HCT116 (cell line): Measurements from ENCODE around the gene ZNF567. TPM values are rescaled to one million over a fixed set of nuclear protein-coding genes. Genes with fewer than 3 reads are reported as not detected.

Experiments
- ATAC-seq: fragments of 200-7000 bp; cut with Tn5 transposase; 2 replicates; pipeline ENCODE4 v1.9.1; 2020; ENCODE audit warnings: mild to moderate bottlenecking, moderate library complexity
- BruUV-seq: library from RNA; stranded (reverse); fragments of 400-500 nt; replicated peaks from 2 replicates; lab custom pipeline; 2021; lab: Mats Ljungman, UMichigan
- CTCF ChIA-PET: fragments of 300-600 bp; sonication (Branson Sonifier 250); formaldehyde crosslinking; loops from one replicate; lab custom pipeline; 2021; ENCODE audit warnings: antibody characterized with exemption; lab: Charles Lee
- POLR2A ChIA-PET: fragments of 300-600, 350-600 bp; sonication (Branson Sonifier 250); formaldehyde crosslinking; loops from one replicate; lab custom pipeline; 2021; ENCODE audit warnings: antibody characterized with exemption; lab: Charles Lee
- RAD21 ChIA-PET, 2 experiments: fragments of 300-600 bp; sonication (Branson Sonifier 250); formaldehyde crosslinking; loops; one replicate each; lab custom pipeline; 2023; ENCODE audit warnings: low total read pairs in 2 of 2; ENCODE audit not compliant: uncharacterized antibody in 2 of 2, unreplicated experiment in 2 of 2, low non-redundant PET in 1 of 2; lab: Charles Lee
- DNase-seq: peaks from one replicate; pipeline ENCODE4 v3.0.0-alpha.2; 2010; ENCODE audit warnings: low read depth, low spot score
- H2AFZ ChIP-seq: fragments of 200-600 bp; shearing (Covaris generic), sonication (generic); 2 replicates; pipeline ENCODE4 v1.6.1; 2017; ENCODE audit warnings: low read depth, mixed run types, mixed read lengths, antibody characterized with exemption, low read length; ENCODE audit not compliant: poor library complexity, severe bottlenecking
- H3K27ac ChIP-seq: 2 replicates; pipeline ENCODE4 v1.5.1; 2012; ENCODE audit warnings: low read depth, low read length
- H3K27me3 ChIP-seq: fragments of 200-600 bp; sonication (generic); 2 replicates; pipeline ENCODE4 v1.6.1; 2016; ENCODE audit warnings: mixed run types, low read length, mixed read lengths; ENCODE audit not compliant: insufficient read depth
- H3K36me3 ChIP-seq, 2 experiments: fragments of 200-500 bp in 1 of 2; fragments of 200-600 bp in 1 of 2; sonication (Bioruptor generic) in 1 of 2; sonication (generic) in 1 of 2; 2 replicates each; pipeline versions ENCODE4 v1.5.1 to v1.6.1; 2014 to 2016; ENCODE audit warnings: low read length in 2 of 2, inconsistent platforms in 1 of 2, mixed read lengths in 1 of 2, mixed run types in 1 of 2; ENCODE audit not compliant: insufficient read depth in 2 of 2, control insufficient read depth in 1 of 2
- H3K4me1 ChIP-seq, 2 experiments: fragments of 200-600 bp in 1 of 2; sonication (generic) in 1 of 2; 2 replicates each; pipeline versions ENCODE4 v1.5.1 to v1.6.1; 2012 to 2017; ENCODE audit warnings: low read length in 2 of 2, inconsistent platforms in 1 of 2, mild to moderate bottlenecking in 1 of 2, mixed read lengths in 1 of 2, mixed run types in 1 of 2, moderate library complexity in 1 of 2; ENCODE audit not compliant: insufficient read depth in 2 of 2, control insufficient read depth in 1 of 2
- H3K4me2 ChIP-seq: fragments of 200-600 bp; sonication (generic); 2 replicates; pipeline ENCODE4 v1.6.1; 2017; ENCODE audit warnings: mixed run types, low read length, mixed read lengths
- H3K4me3 ChIP-seq, 2 experiments: fragments of 200-600 bp in 1 of 2; sonication (generic) in 1 of 2; replicated peaks in 1 of 2; 2 replicates each; pipeline ENCODE4 v1.5.1; 2011 to 2016; ENCODE audit warnings: low read length in 2 of 2, control low read depth in 1 of 2, low read depth in 1 of 2, mild to moderate bottlenecking in 1 of 2, mixed read lengths in 1 of 2, mixed run types in 1 of 2
- H3K79me2 ChIP-seq: fragments of 200-600 bp; sonication (generic); 2 replicates; pipeline ENCODE4 v1.6.1; 2017; ENCODE audit warnings: mild to moderate bottlenecking, mixed run types, low read length, moderate library complexity, mixed read lengths; ENCODE audit not compliant: insufficient read depth
- H3K9ac ChIP-seq: fragments of 200-600 bp; sonication (generic); 2 replicates; pipeline ENCODE4 v1.6.1; 2016; ENCODE audit warnings: low read length, mixed read lengths
- H3K9me2 ChIP-seq: fragments of 200-600 bp; sonication (generic), shearing (Covaris generic); 2 replicates; pipeline ENCODE4 v1.6.1; 2017; ENCODE audit warnings: mixed run types, mild to moderate bottlenecking, moderate library complexity; ENCODE audit not compliant: insufficient read depth
- H3K9me3 ChIP-seq, 2 experiments: fragments of 200-500 bp in 1 of 2; fragments of 200-600 bp in 1 of 2; sonication (Bioruptor generic) in 1 of 2; sonication (generic) in 1 of 2; 2 replicates each; pipeline ENCODE4 v1.6.1; 2014 to 2017; ENCODE audit warnings: low read length in 2 of 2, mixed read lengths in 2 of 2, inconsistent platforms in 1 of 2, low read depth in 1 of 2, mild to moderate bottlenecking in 1 of 2, mixed run types in 1 of 2, moderate library complexity in 1 of 2; ENCODE audit not compliant: control insufficient read depth in 1 of 2, insufficient read depth in 1 of 2
- H4K20me1 ChIP-seq: fragments of 200-600 bp; sonication (generic), shearing (Covaris generic); 2 replicates; pipeline ENCODE4 v1.6.1; 2017; ENCODE audit warnings: mixed run types, mild to moderate bottlenecking, moderate library complexity; ENCODE audit not compliant: insufficient read depth
- CBX3 ChIP-seq: IDR thresholded peaks from 2 replicates; pipeline ENCODE4 v1.6.1; 2012; ENCODE audit warnings: low read depth
- EGR1 ChIP-seq: IDR thresholded peaks from 2 replicates; pipeline ENCODE4 v1.6.1; 2012; ENCODE audit warnings: low read depth
- EZH2phosphoT487 ChIP-seq: fragments of 200-600 bp; IDR thresholded peaks from 2 replicates; pipeline ENCODE4 v1.6.1; 2018; ENCODE audit warnings: antibody characterized with exemption, borderline replicate concordance
- FOSL1 ChIP-seq: IDR thresholded peaks from 2 replicates; pipeline ENCODE4 v1.6.1; 2012; ENCODE audit warnings: low read depth
- POLR2A ChIP-seq: IDR thresholded peaks from 2 replicates; pipeline ENCODE4 v1.7.0; 2011; ENCODE audit warnings: borderline replicate concordance; ENCODE audit not compliant: insufficient read depth, insufficient read length; ENCODE audit errors: extremely low read depth
- SIN3A ChIP-seq: IDR thresholded peaks from 2 replicates; pipeline ENCODE4 v1.6.1; 2012; ENCODE audit warnings: low read depth
- SP1 ChIP-seq: IDR thresholded peaks from 2 replicates; pipeline ENCODE4 v1.6.1; 2012; ENCODE audit warnings: low read depth
- SRF ChIP-seq: IDR thresholded peaks from 2 replicates; pipeline ENCODE4 v1.6.1; 2012; ENCODE audit warnings: low read depth
- TCF7L2 ChIP-seq: IDR thresholded peaks from 2 replicates; pipeline ENCODE4 v1.7.0; 2011; ENCODE audit warnings: borderline replicate concordance, inconsistent platforms; ENCODE audit not compliant: insufficient read depth, insufficient read length; ENCODE audit errors: extremely low read depth
- intact Hi-C: fragments of 100-400 bp; cut with micrococcal nuclease; formaldehyde crosslinking; loops from 2 replicates; pipeline ENCODE4 v1.10.0; 2022
- total RNA-seq: library from RNA; stranded (reverse); gene quantifications from one replicate; pipeline ENCODE4 v1.2.1, GENCODE V29; 2021; ENCODE audit not compliant: unreplicated experiment
- TF ChIP-seq, protein P1 (sequence below): IDR thresholded peaks from 2 replicates; pipeline ENCODE4 v1.6.1; 2011; ENCODE audit warnings: mild to moderate bottlenecking, low read length, moderate library complexity; ENCODE audit not compliant: insufficient replicate concordance; ENCODE audit errors: extremely low read depth
- TF ChIP-seq, protein P2 (sequence below): IDR thresholded peaks from 2 replicates; pipeline ENCODE4 v1.6.1; 2012
- TF ChIP-seq, protein P3 (sequence below), 3 experiments: fragments of 200-600 bp in 1 of 3; sonication (generic) in 1 of 3; IDR thresholded peaks in 2 of 3; conservative IDR thresholded peaks in 1 of 3; 2 replicates each; pipeline ENCODE4 v1.5.1; 2012 to 2017; ENCODE audit warnings: low read depth in 2 of 3, low read length in 2 of 3, antibody characterized with exemption in 1 of 3, borderline replicate concordance in 1 of 3, control low read depth in 1 of 3, mild to moderate bottlenecking in 1 of 3, mixed read lengths in 1 of 3, mixed run types in 1 of 3, moderate library complexity in 1 of 3; ENCODE audit not compliant: insufficient read depth in 1 of 3
- TF ChIP-seq, protein P4 (sequence below): IDR thresholded peaks from 2 replicates; pipeline ENCODE4 v1.6.1; 2012; ENCODE audit warnings: low read depth

Gene ZNF567
- total RNA-seq, 1 experiment from 2014 or later, result 5.6 TPM

DNA sequence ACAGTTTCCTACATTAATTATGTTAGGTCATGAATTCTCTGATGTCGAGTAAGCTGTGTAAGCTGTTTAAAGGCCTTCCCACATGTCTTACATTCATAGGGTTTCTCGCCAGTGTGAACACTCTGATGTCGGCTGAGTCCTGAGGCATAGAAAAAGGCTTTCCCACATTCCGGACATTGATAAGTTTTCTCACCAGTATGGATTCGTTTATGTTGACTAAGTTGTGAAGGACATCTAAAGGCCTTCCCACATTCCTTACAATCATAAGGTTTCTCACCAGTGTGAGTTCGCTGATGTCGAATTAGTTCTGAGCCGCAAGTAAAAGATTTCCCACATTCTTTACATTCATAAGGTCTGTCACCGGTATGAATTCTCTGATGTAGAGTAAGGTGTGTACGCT, 60.3 kb downstream of the ZNF567 start:
- no peak for ATAC-seq
- peaks cover 37 to 45% of the 10 kb centered on the region in 2 experiments; a peak in 3 of 4 replicates for H3K9me3 ChIP-seq
- H3K4me3 ChIP-seq, result no peak overlapping the region
- no peak overlapping the region for H3K9ac ChIP-seq
- no peak for TF ChIP-seq FOSL1
- TF ChIP-seq CBX3, result no peak
- TF ChIP-seq, protein P1, sequence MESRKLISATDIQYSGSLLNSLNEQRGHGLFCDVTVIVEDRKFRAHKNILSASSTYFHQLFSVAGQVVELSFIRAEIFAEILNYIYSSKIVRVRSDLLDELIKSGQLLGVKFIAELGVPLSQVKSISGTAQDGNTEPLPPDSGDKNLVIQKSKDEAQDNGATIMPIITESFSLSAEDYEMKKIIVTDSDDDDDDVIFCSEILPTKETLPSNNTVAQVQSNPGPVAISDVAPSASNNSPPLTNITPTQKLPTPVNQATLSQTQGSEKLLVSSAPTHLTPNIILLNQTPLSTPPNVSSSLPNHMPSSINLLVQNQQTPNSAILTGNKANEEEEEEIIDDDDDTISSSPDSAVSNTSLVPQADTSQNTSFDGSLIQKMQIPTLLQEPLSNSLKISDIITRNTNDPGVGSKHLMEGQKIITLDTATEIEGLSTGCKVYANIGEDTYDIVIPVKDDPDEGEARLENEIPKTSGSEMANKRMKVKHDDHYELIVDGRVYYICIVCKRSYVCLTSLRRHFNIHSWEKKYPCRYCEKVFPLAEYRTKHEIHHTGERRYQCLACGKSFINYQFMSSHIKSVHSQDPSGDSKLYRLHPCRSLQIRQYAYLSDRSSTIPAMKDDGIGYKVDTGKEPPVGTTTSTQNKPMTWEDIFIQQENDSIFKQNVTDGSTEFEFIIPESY, result no peak
- no peak for TF ChIP-seq SP1
- no peak for TF ChIP-seq EGR1
- TF ChIP-seq, protein P2, sequence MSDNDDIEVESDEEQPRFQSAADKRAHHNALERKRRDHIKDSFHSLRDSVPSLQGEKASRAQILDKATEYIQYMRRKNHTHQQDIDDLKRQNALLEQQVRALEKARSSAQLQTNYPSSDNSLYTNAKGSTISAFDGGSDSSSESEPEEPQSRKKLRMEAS, result no peak
- TF ChIP-seq, protein P3, sequence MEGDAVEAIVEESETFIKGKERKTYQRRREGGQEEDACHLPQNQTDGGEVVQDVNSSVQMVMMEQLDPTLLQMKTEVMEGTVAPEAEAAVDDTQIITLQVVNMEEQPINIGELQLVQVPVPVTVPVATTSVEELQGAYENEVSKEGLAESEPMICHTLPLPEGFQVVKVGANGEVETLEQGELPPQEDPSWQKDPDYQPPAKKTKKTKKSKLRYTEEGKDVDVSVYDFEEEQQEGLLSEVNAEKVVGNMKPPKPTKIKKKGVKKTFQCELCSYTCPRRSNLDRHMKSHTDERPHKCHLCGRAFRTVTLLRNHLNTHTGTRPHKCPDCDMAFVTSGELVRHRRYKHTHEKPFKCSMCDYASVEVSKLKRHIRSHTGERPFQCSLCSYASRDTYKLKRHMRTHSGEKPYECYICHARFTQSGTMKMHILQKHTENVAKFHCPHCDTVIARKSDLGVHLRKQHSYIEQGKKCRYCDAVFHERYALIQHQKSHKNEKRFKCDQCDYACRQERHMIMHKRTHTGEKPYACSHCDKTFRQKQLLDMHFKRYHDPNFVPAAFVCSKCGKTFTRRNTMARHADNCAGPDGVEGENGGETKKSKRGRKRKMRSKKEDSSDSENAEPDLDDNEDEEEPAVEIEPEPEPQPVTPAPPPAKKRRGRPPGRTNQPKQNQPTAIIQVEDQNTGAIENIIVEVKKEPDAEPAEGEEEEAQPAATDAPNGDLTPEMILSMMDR (IDR thresholded peaks at IDR 0.05 in 2 of 3, conservative IDR thresholded peaks at IDR 0.05 in 1 of 3; ENCODE audit: borderline replicate concordance in 1 of 3, insufficient read depth in 1 of 3, low read depth in 2 of 3, low read length in 2 of 3), result no peak
- no peak for TF ChIP-seq TCF7L2
- TF ChIP-seq, protein P4, sequence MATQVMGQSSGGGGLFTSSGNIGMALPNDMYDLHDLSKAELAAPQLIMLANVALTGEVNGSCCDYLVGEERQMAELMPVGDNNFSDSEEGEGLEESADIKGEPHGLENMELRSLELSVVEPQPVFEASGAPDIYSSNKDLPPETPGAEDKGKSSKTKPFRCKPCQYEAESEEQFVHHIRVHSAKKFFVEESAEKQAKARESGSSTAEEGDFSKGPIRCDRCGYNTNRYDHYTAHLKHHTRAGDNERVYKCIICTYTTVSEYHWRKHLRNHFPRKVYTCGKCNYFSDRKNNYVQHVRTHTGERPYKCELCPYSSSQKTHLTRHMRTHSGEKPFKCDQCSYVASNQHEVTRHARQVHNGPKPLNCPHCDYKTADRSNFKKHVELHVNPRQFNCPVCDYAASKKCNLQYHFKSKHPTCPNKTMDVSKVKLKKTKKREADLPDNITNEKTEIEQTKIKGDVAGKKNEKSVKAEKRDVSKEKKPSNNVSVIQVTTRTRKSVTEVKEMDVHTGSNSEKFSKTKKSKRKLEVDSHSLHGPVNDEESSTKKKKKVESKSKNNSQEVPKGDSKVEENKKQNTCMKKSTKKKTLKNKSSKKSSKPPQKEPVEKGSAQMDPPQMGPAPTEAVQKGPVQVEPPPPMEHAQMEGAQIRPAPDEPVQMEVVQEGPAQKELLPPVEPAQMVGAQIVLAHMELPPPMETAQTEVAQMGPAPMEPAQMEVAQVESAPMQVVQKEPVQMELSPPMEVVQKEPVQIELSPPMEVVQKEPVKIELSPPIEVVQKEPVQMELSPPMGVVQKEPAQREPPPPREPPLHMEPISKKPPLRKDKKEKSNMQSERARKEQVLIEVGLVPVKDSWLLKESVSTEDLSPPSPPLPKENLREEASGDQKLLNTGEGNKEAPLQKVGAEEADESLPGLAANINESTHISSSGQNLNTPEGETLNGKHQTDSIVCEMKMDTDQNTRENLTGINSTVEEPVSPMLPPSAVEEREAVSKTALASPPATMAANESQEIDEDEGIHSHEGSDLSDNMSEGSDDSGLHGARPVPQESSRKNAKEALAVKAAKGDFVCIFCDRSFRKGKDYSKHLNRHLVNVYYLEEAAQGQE, result no peak
- TF ChIP-seq SRF, result no peak
- TF ChIP-seq POLR2A, result no peak
- TF ChIP-seq SIN3A, result no peak
- TF ChIP-seq EZH2phosphoT487, result no peak
- RAD21 ChIA-PET, result no interaction called here
- POLR2A ChIA-PET, result no interaction called here
- no peak for DNase-seq
- H4K20me1 ChIP-seq, result no peaks in the 10 kb centered on the region
- no peaks in the 10 kb centered on the region for H3K79me2 ChIP-seq
- no peaks in the 10 kb centered on the region for H3K4me1 ChIP-seq
- H3K27me3 ChIP-seq, result no peaks in the 10 kb centered on the region
- CTCF ChIA-PET, result no interaction called here
- BruUV-seq, result no TSS peak
- no peak overlapping the region for H2AFZ ChIP-seq
- no peak overlapping the region for H3K4me2 ChIP-seq
- intact Hi-C loops, result no loop called here
- H3K9me2 ChIP-seq, result no peaks in the 10 kb centered on the region
- 0 out of 4 replicates have a peak, but pooled peaks cover 0 to 9% of the 10 kb centered on the region in 2 experiments for H3K36me3 ChIP-seq
- no peak overlapping the region for H3K27ac ChIP-seq
